H9 (cell line): ENCODE data around the gene CHRNG. TPM values are rescaled to one million over a fixed set of nuclear protein-coding genes. Genes with fewer than 3 reads are reported as not detected.

Source experiments
- DNase-seq: peaks from one replicate; pipeline ENCODE4 v3.0.0-alpha.2; 2017
- H2AFZ ChIP-seq: one replicate; pipeline ENCODE4 v1.6.1; 2013; ENCODE audit warnings: mild to moderate bottlenecking, low read length, control low read depth, moderate library complexity
- H2AK5ac ChIP-seq: 2 replicates; pipeline ENCODE4 v1.6.1; 2013; ENCODE audit warnings: low read length, control low read depth, mixed read lengths; ENCODE audit not compliant: insufficient read length
- H2BK120ac ChIP-seq: one replicate; pipeline ENCODE4 v1.6.1; 2013; ENCODE audit warnings: low read depth, mild to moderate bottlenecking, low read length, control low read depth, inconsistent platforms; ENCODE audit not compliant: poor library complexity, severe bottlenecking
- H2BK12ac ChIP-seq: 2 replicates; pipeline ENCODE4 v1.6.1; 2013; ENCODE audit warnings: low read length, control low read depth, mixed read lengths, low read depth; ENCODE audit not compliant: insufficient read length
- H2BK15ac ChIP-seq: 2 replicates; pipeline ENCODE4 v1.6.1; 2013; ENCODE audit warnings: low read depth, low read length, control low read depth
- H2BK20ac ChIP-seq: one replicate; pipeline ENCODE4 v1.6.1; 2013; ENCODE audit warnings: low read depth, mild to moderate bottlenecking, low read length, control low read depth, inconsistent platforms; ENCODE audit not compliant: poor library complexity, severe bottlenecking
- H2BK5ac ChIP-seq: 2 replicates; pipeline ENCODE4 v1.6.1; 2013; ENCODE audit warnings: low read length, control low read depth, mixed read lengths; ENCODE audit not compliant: insufficient read length
- H3K14ac ChIP-seq: 2 replicates; pipeline ENCODE4 v1.6.1; 2013; ENCODE audit warnings: low read length, control low read depth; ENCODE audit not compliant: insufficient read depth
- H3K18ac ChIP-seq: 2 replicates; pipeline ENCODE4 v1.6.1; 2013; ENCODE audit warnings: low read depth, mild to moderate bottlenecking, mixed read lengths, low read length, control low read depth; ENCODE audit not compliant: insufficient read length
- H3K23ac ChIP-seq: 2 replicates; pipeline ENCODE4 v1.6.1; 2013; ENCODE audit warnings: low read length, control low read depth, mixed read lengths, low read depth; ENCODE audit not compliant: insufficient read length
- H3K23me2 ChIP-seq: 2 replicates; pipeline ENCODE4 v1.6.1; 2013; ENCODE audit warnings: low read depth, mild to moderate bottlenecking, mixed read lengths, low read length, control low read depth; ENCODE audit not compliant: insufficient read length, poor library complexity, severe bottlenecking
- H3K27ac ChIP-seq: 2 replicates; pipeline ENCODE4 v1.5.1; 2013; ENCODE audit warnings: low read length, control low read depth, mixed read lengths, low read depth; ENCODE audit not compliant: insufficient read length
- H3K27me3 ChIP-seq: 2 replicates; pipeline ENCODE4 v1.6.1; 2013; ENCODE audit warnings: low read length, control low read depth, inconsistent platforms; ENCODE audit not compliant: insufficient read depth
- H3K4ac ChIP-seq: 2 replicates; pipeline ENCODE4 v1.6.1; 2013; ENCODE audit warnings: low read depth, mild to moderate bottlenecking, control low read depth, inconsistent platforms, low read length, moderate library complexity
- H3K4me1 ChIP-seq: 2 replicates; pipeline ENCODE4 v1.6.1; 2013; ENCODE audit warnings: low read length, control low read depth, inconsistent platforms; ENCODE audit not compliant: insufficient read depth
- H3K4me2 ChIP-seq: 2 replicates; pipeline ENCODE4 v1.6.1; 2013; ENCODE audit warnings: low read length, control low read depth, mixed read lengths; ENCODE audit not compliant: insufficient read length, insufficient read depth
- H3K56ac ChIP-seq: 2 replicates; pipeline ENCODE4 v1.6.1; 2013; ENCODE audit warnings: low read depth, mild to moderate bottlenecking, mixed read lengths, low read length, control low read depth; ENCODE audit not compliant: insufficient read length
- H3K79me1 ChIP-seq: 2 replicates; pipeline ENCODE4 v1.6.1; 2013; ENCODE audit warnings: low read depth, mild to moderate bottlenecking, moderate library complexity, low read length, control low read depth, inconsistent platforms; ENCODE audit not compliant: insufficient read depth, poor library complexity, severe bottlenecking
- H3K79me2 ChIP-seq: 2 replicates; pipeline ENCODE4 v1.6.1; 2013; ENCODE audit warnings: low read length, control low read depth, inconsistent platforms; ENCODE audit not compliant: insufficient read depth
- H3K9ac ChIP-seq: 2 replicates; pipeline ENCODE4 v1.6.1; 2013; ENCODE audit warnings: low read length, control low read depth, mixed read lengths; ENCODE audit not compliant: insufficient read length; ENCODE audit errors: extremely low read depth
- H3K9me3 ChIP-seq: one replicate; pipeline ENCODE4 v1.6.1; 2013; ENCODE audit warnings: low read depth, low read length, inconsistent platforms; ENCODE audit not compliant: control insufficient read depth
- H3T11ph ChIP-seq: one replicate; pipeline ENCODE4 v1.6.1; 2013; ENCODE audit warnings: mild to moderate bottlenecking, low read length, control low read depth, inconsistent platforms
- H4K20me1 ChIP-seq: one replicate; pipeline ENCODE4 v1.6.1; 2013; ENCODE audit not compliant: control insufficient read depth, insufficient read length, insufficient read depth
- H4K5ac ChIP-seq: 2 replicates; pipeline ENCODE4 v1.6.1; 2013; ENCODE audit warnings: low read depth, mild to moderate bottlenecking, mixed read lengths, low read length, control low read depth; ENCODE audit not compliant: insufficient read length
- H4K8ac ChIP-seq: replicated peaks from 2 replicates; pipeline ENCODE4 v1.6.1; 2013; ENCODE audit warnings: low read length, control low read depth, mixed read lengths, low read depth; ENCODE audit not compliant: insufficient read length
- H4K91ac ChIP-seq: 2 replicates; pipeline ENCODE4 v1.6.1; 2013; ENCODE audit warnings: low read depth, mild to moderate bottlenecking, moderate library complexity, mixed read lengths, low read length, control low read depth; ENCODE audit not compliant: insufficient read length
- H3K27ac Mint-ChIP-seq, 3 experiments: 2 replicates in 2 of 3; 3 replicates in 1 of 3; pipeline ENCODE4 v1.8.0; 2020 to 2021; ENCODE audit warnings: mixed read lengths in 3 of 3, mild to moderate bottlenecking in 1 of 3, moderate library complexity in 1 of 3
- H3K27me3 Mint-ChIP-seq: 2 replicates; pipeline ENCODE4 v1.8.0; 2021; ENCODE audit warnings: low read depth, mild to moderate bottlenecking, moderate library complexity, mixed read lengths
- H3K36me3 Mint-ChIP-seq, 3 experiments: 2 replicates in 2 of 3; 3 replicates in 1 of 3; pipeline ENCODE4 v1.8.0; 2020 to 2021; ENCODE audit warnings: low read depth in 3 of 3, mixed read lengths in 3 of 3; ENCODE audit not compliant: insufficient read depth in 1 of 3
- H3K4me1 Mint-ChIP-seq, 2 experiments: 2 replicates each; pipeline ENCODE4 v1.8.0; 2020; ENCODE audit warnings: mixed read lengths in 2 of 2
- H3K4me3 Mint-ChIP-seq, 2 experiments: 2 replicates in 1 of 2; 3 replicates in 1 of 2; pipeline ENCODE4 v1.8.0; 2020 to 2021; ENCODE audit warnings: mild to moderate bottlenecking in 2 of 2, mixed read lengths in 2 of 2, moderate library complexity in 1 of 2
- H3K9me3 Mint-ChIP-seq, 2 experiments: 2 replicates in 1 of 2; 3 replicates in 1 of 2; pipeline ENCODE4 v1.8.0; 2020; ENCODE audit warnings: mild to moderate bottlenecking in 2 of 2, mixed read lengths in 2 of 2, moderate library complexity in 1 of 2
- CTCF ChIP-seq: fragments of 200-600 bp; sonication (generic); conservative IDR thresholded peaks from 3 replicates; pipeline ENCODE4 v1.8.0; 2021; ENCODE audit warnings: antibody characterized with exemption, mild to moderate bottlenecking
- WGBS: extraction: QIAGEN DNeasy Blood & Tissue Kit; methylation state at CpG from one replicate; pipeline ENCODE4 v1.1.7; 2013; ENCODE audit warnings: missing lambda C conversion rate, low lambda C conversion rate, mixed read lengths; ENCODE audit not compliant: insufficient read length; ENCODE audit errors: extremely low coverage; 5-methylcytosine and 5-hydroxymethylcytosine counted together
- total RNA-seq: library from RNA; stranded (reverse); gene quantifications from 2 replicates; pipeline ENCODE4 v1.2.1, GENCODE V29; 2021

Gene CHRNG
- total RNA-seq, 1 experiment from 2014 or later: not detected

GRCh38 chr2:232523682-232524597 lies 15.6 kb upstream of the CHRNG start:
- Histone ChIP-seq H2BK12ac (no peak overlapping the region), H2AFZ (no peak overlapping the region), H4K20me1 (no peaks in the 10 kb centered on the region), H3K14ac (no peak overlapping the region; the same call in 1 of the 2 replicates), H3K23me2 (peaks cover 14% of the 10 kb centered on the region), H3K79me2 (no peaks in the 10 kb centered on the region), H2BK20ac (no peak overlapping the region), H3T11ph (no peak overlapping the region), H3K27ac (no peak overlapping the region), H4K8ac (no peak overlapping the region), H2BK5ac (no peak overlapping the region), H3K27me3 (peaks cover 15% of the 10 kb centered on the region), H3K23ac (no peak overlapping the region), H4K5ac (no peak overlapping the region), H3K9ac (no peak overlapping the region), H3K18ac (no peak overlapping the region), H3K4me1 (no peaks in the 10 kb centered on the region), H2BK15ac (no peak overlapping the region), H3K4ac (no peak overlapping the region), H2AK5ac (no peak overlapping the region), H2BK120ac (no peak overlapping the region), H3K4me2 (peak overlapping the region; percentile 42), H3K9me3 (no peaks in the 10 kb centered on the region), H3K56ac (no peak overlapping the region), H4K91ac (no peak overlapping the region), H3K79me1 (no peaks in the 10 kb centered on the region)
- Mint-ChIP-seq H3K36me3 (peaks cover 0 to 1% (median 0%) of the 10 kb centered on the region in 3 experiments; a peak in 1 of 7 replicates), H3K9me3 (no peaks in the 10 kb centered on the region), H3K27ac (no peak overlapping the region), H3K4me1 (peaks cover 5 to 25% of the 10 kb centered on the region in 2 experiments), H3K4me3 (peak overlapping the region; percentile 45 to 72), H3K27me3 (peaks cover 80% of the 10 kb centered on the region)
- no CpG with 5 or more reads among the region's 75 CpGs for WGBS
- peak; percentile 88 for DNase-seq
- TF ChIP-seq CTCF: peak; percentile 73
